Breast epithelium (tissue), 4 donors: Measurements from ENCODE around the gene SDK2. TPM values are rescaled to one million over a fixed set of nuclear protein-coding genes. Genes with fewer than 3 reads are reported as not detected.

Experiments used
- DNase-seq, 2 donors: peaks; one replicate each; pipeline ENCODE4 v3.0.0-alpha.2; 2019; ENCODE audit warnings: low spot score in 2 of 2
- H3K27ac ChIP-seq, 2 donors: fragments of 200-600 bp; sonication (generic) in 1 of 2; one replicate each; pipeline ENCODE4 v1.5.1; 2016 to 2019; ENCODE audit warnings: mild to moderate bottlenecking in 1 of 2
- H3K27me3 ChIP-seq, 2 donors: fragments of 200-600 bp; sonication (generic) in 1 of 2; one replicate each; pipeline versions ENCODE4 v1.5.1 to v1.6.0; 2017 to 2019; ENCODE audit warnings: control low read depth in 1 of 2, mild to moderate bottlenecking in 1 of 2
- H3K36me3 ChIP-seq: fragments of 200-600 bp; one replicate; pipeline ENCODE4 v1.5.1; 2019
- H3K4me1 ChIP-seq, 2 donors: fragments of 200-600 bp; sonication (generic); one replicate each; pipeline ENCODE4 v1.5.1; 2016 to 2019; ENCODE audit warnings: control low read depth in 1 of 2
- H3K4me3 ChIP-seq, 3 donors: fragments of 200-600 bp; sonication (generic); 1 replicate in 2 of 3; 2 replicates in 1 of 3; pipeline ENCODE4 v1.5.1; 2016 to 2019; ENCODE audit warnings: mild to moderate bottlenecking in 3 of 3, moderate library complexity in 2 of 3
- H3K9me3 ChIP-seq, 2 donors: fragments of 200-600 bp; sonication (generic) in 1 of 2; one replicate each; pipeline ENCODE4 v1.5.1; 2016 to 2019; ENCODE audit warnings: control low read depth in 1 of 2
- POLR2A ChIP-seq: fragments of 450-650 bp; IDR thresholded peaks from one replicate; pipeline ENCODE4 v1.6.1; 2016; ENCODE audit warnings: antibody characterized with exemption, mild to moderate bottlenecking, moderate library complexity
- POLR2AphosphoS5 ChIP-seq, 3 donors: sonication (generic); formaldehyde crosslinking; IDR thresholded peaks; one replicate each; pipeline ENCODE4 v1.6.1; 2017; ENCODE audit warnings: antibody characterized with exemption in 3 of 3
- intact Hi-C: fragments of 100-400 bp; cut with DNase I; formaldehyde crosslinking; loops from one replicate; pipeline ENCODE4 v1.15.1; 2023; ENCODE audit warnings: low total_unique reads
- total RNA-seq, 3 donors: library from RNA; depleted of rRNA; stranded (reverse); fragments of >200 nt; gene quantifications; one replicate each; pipeline ENCODE4 v1.1.0, GENCODE V29; 2016
- TF ChIP-seq, protein P1 (sequence below), 3 donors: fragments of 450-650 bp; IDR thresholded peaks; one replicate each; pipeline ENCODE4 v1.5.1; 2016 to 2017; ENCODE audit warnings: antibody characterized with exemption in 3 of 3, mild to moderate bottlenecking in 3 of 3, moderate library complexity in 3 of 3

SDK2 gene
- total RNA-seq, 3 donors from 2014 or later: 0.16 to 2.9 (median 2.6) TPM

GRCh38 chr17:73614256-73614655, 30.0 kb downstream of the SDK2 start:
- TF ChIP-seq POLR2A: no peak
- TF ChIP-seq POLR2AphosphoS5 (IDR thresholded peaks at IDR 0.05): no peak
- TF ChIP-seq, protein P1, sequence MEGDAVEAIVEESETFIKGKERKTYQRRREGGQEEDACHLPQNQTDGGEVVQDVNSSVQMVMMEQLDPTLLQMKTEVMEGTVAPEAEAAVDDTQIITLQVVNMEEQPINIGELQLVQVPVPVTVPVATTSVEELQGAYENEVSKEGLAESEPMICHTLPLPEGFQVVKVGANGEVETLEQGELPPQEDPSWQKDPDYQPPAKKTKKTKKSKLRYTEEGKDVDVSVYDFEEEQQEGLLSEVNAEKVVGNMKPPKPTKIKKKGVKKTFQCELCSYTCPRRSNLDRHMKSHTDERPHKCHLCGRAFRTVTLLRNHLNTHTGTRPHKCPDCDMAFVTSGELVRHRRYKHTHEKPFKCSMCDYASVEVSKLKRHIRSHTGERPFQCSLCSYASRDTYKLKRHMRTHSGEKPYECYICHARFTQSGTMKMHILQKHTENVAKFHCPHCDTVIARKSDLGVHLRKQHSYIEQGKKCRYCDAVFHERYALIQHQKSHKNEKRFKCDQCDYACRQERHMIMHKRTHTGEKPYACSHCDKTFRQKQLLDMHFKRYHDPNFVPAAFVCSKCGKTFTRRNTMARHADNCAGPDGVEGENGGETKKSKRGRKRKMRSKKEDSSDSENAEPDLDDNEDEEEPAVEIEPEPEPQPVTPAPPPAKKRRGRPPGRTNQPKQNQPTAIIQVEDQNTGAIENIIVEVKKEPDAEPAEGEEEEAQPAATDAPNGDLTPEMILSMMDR (IDR thresholded peaks at IDR 0.05): no peak
- no peaks in the 10 kb centered on the region for H3K27me3 ChIP-seq
- H3K27ac ChIP-seq: peak overlapping the region; percentile 20 to 52
- no peaks in the 10 kb centered on the region for H3K4me1 ChIP-seq
- H3K36me3 ChIP-seq: no peaks in the 10 kb centered on the region
- DNase-seq: no peak
- intact Hi-C loops: no loop called here
- no peak overlapping the region for H3K4me3 ChIP-seq
- H3K9me3 ChIP-seq: no peaks in the 10 kb centered on the region

- no peaks in the 10 kb centered on the region for H3K27me3 ChIP-seq
- no peak for DNase-seq
- intact Hi-C loops: no loop called here
These were observed 30.7 kb downstream of the SDK2 start for GRCh38 chr17:73613271-73614233.

GRCh38 chr17:73612031-73612472, 32.2 kb downstream of the SDK2 start:
- H3K27ac ChIP-seq: no peak overlapping the region
- intact Hi-C loops: no loop called here
- TF ChIP-seq, protein P1 (IDR thresholded peaks at IDR 0.05): no peak

More at GRCh38 chr17:73613271-73614233, 30.7 kb downstream of the SDK2 start:
- Histone ChIP-seq H3K4me3 (no peak overlapping the region), H3K4me1 (no peaks in the 10 kb centered on the region), H3K9me3 (no peaks in the 10 kb centered on the region), H3K27ac (peak overlapping the region; percentile 20 to 52), H3K36me3 (no peaks in the 10 kb centered on the region)
- TF ChIP-seq, protein P1 (IDR thresholded peaks at IDR 0.05): no peak
- TF ChIP-seq POLR2A (no peak), POLR2AphosphoS5 (IDR thresholded peaks at IDR 0.05) (no peak)

GRCh38 chr17:73611630-73612029, 32.6 kb downstream of the SDK2 start:
- DNase-seq: no peak
- Histone ChIP-seq H3K27me3 (no peaks in the 10 kb centered on the region), H3K27ac (no peak overlapping the region), H3K36me3 (no peaks in the 10 kb centered on the region), H3K9me3 (no peaks in the 10 kb centered on the region), H3K4me1 (no peaks in the 10 kb centered on the region), H3K4me3 (no peak overlapping the region)
- TF ChIP-seq POLR2A: no peak
- TF ChIP-seq, protein P1 (IDR thresholded peaks at IDR 0.05): no peak
- intact Hi-C loops: no loop called here

More at GRCh38 chr17:73612031-73612472, 32.2 kb downstream of the SDK2 start:
- DNase-seq: no peak
- Histone ChIP-seq H3K27me3 (no peaks in the 10 kb centered on the region), H3K9me3 (no peaks in the 10 kb centered on the region), H3K4me3 (no peak overlapping the region), H3K36me3 (no peaks in the 10 kb centered on the region), H3K4me1 (no peaks in the 10 kb centered on the region)

DNA sequence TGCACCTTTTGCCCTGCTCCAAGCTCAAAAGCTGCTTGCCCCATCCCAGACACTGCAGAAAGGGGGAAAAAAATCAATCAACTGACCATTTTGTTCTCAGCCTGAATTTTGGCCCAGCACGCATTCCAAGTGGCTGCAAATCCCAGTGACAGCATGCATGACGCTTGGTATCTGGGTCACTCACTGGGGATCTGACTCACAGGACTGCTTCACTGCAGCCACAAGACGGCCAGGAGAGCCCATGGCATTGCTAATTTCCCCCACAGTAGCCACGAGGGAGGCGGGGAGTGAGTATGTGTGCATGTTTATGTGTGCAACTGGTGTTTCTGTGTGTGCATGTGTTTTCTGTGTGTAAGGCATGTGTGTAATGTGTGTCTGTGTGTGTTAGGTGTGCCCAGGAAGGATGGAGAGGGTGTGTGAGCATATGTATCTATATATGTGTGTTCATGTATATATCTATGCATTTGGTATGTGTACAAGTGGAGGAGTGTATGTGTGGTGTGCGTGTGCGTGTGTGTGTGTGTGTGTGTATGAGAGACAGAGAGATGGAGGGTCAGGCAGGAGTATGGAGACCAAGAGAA, 33.8 kb downstream of the SDK2 start:
- Histone ChIP-seq H3K9me3 (no peaks in the 10 kb centered on the region), H3K36me3 (no peaks in the 10 kb centered on the region), H3K27ac (no peak overlapping the region), H3K27me3 (no peaks in the 10 kb centered on the region), H3K4me1 (no peaks in the 10 kb centered on the region), H3K4me3 (no peak overlapping the region)
- TF ChIP-seq POLR2AphosphoS5 (IDR thresholded peaks at IDR 0.05) (no peak), POLR2A (no peak)
- TF ChIP-seq, protein P1 (IDR thresholded peaks at IDR 0.05): no peak
- intact Hi-C loops: no loop called here
- no peak for DNase-seq
